NT2/D1 (cell line): ENCODE results near the gene GPR37L1.

ENCODE experiments used
- SUZ12 ChIP-seq: IDR thresholded peaks from 2 replicates; pipeline ENCODE4 v1.6.1; 2011; ENCODE audit not compliant: insufficient read length, insufficient read depth; ENCODE audit errors: extremely low read depth
- YY1 ChIP-seq: IDR thresholded peaks from 2 replicates; pipeline ENCODE4 v1.6.1; 2011; ENCODE audit not compliant: insufficient read length, insufficient read depth
- ZNF274 ChIP-seq: IDR thresholded peaks from 2 replicates; pipeline ENCODE4 v1.6.1; 2011; ENCODE audit warnings: mild to moderate bottlenecking, low read depth, low read length

DNA sequence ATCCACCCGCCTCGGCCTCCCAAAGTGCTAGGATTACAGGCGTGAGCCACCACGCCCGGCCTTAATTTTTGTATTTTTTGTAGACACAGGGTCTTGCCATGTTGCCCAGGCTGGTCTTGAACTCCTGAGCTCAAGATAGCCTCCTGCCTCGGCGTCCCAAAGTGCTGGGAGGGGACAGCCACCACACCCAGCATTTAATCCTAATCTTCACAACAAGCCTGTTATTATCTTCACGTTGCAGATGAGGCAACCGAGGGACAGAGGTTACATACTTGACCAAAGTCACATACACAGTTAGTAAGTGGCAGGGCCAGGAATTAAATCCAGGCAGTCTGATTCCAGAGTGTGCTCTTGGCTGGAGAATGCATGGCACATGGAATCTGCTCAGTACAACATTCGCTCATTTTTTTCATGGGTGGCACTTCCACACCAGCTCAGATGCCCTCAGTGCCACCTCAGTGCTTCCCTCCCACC lies 4.8 kb upstream of the GPR37L1 start:
- TF ChIP-seq SUZ12, result no peak
- no peak for TF ChIP-seq YY1
- TF ChIP-seq ZNF274, result no peak
